ENCODE measurements around the gene TRIP12.

Gene TRIP12

GRCh38 chr2:229943770-229944449 is 22.1 kb upstream of the TRIP12 start:
- H3K4me2 ChIP-seq (ENCODE audit: low read depth, low read length) = no peak overlapping the region
- H3K4me1 ChIP-seq (ENCODE audit: low read length) = no peaks in the 10 kb centered on the region
- no peak for DNase-seq
- no peak overlapping the region for H2AFZ ChIP-seq (ENCODE audit: low read length)
- H3K36me3 ChIP-seq (replicated peaks; ENCODE audit: insufficient read depth, low read length) = no peaks in the 10 kb centered on the region
- H3F3A ChIP-seq (ENCODE audit: insufficient read depth, low read length) = no peaks in the 10 kb centered on the region
- no peaks in the 10 kb centered on the region for H4K20me1 ChIP-seq (ENCODE audit: insufficient read depth, low read length)
- no peaks in the 10 kb centered on the region for H3K27me3 ChIP-seq (replicated peaks; ENCODE audit: insufficient read depth, low read length)
- TF ChIP-seq EZH2phosphoT487 (IDR thresholded peaks at IDR 0.05; ENCODE audit: low read length) (no peak), EZH2 (optimal IDR thresholded peaks at IDR 0.05; ENCODE audit: low read depth, low read length) (no peak), CTCF (IDR thresholded peaks at IDR 0.05; ENCODE audit: low read length) (no peak)
- no peak overlapping the region for H3K27ac ChIP-seq (ENCODE audit: low read length)
- H3K79me2 ChIP-seq (ENCODE audit: low read length) = no peaks in the 10 kb centered on the region
- H3K9ac ChIP-seq (ENCODE audit: low read length) = no peak overlapping the region
- no peak overlapping the region for H3K4me3 ChIP-seq (ENCODE audit: low read length)
- H3K9me2 ChIP-seq (replicated peaks; ENCODE audit: insufficient read depth, low read length) = no peaks in the 10 kb centered on the region
- H3K9me3 ChIP-seq (replicated peaks; ENCODE audit: insufficient read depth, low read length) = no peaks in the 10 kb centered on the region

- no peaks in the 10 kb centered on the region for H3K9me3 ChIP-seq (replicated peaks; ENCODE audit: insufficient read depth, low read length)
- no peak overlapping the region for H3K4me2 ChIP-seq (ENCODE audit: low read depth, low read length)
- no peak overlapping the region for H3K4me3 ChIP-seq (ENCODE audit: low read length)
- H3K9ac ChIP-seq (ENCODE audit: low read length) = no peak overlapping the region
- no peak for TF ChIP-seq EZH2phosphoT487 (IDR thresholded peaks at IDR 0.05; ENCODE audit: low read length)
- no peak for TF ChIP-seq EZH2 (optimal IDR thresholded peaks at IDR 0.05; ENCODE audit: low read depth, low read length)
- TF ChIP-seq CTCF (IDR thresholded peaks at IDR 0.05; ENCODE audit: low read length) = no peak
- no peaks in the 10 kb centered on the region for H3F3A ChIP-seq (ENCODE audit: insufficient read depth, low read length)
- no peak overlapping the region for H2AFZ ChIP-seq (ENCODE audit: low read length)
- H3K36me3 ChIP-seq (replicated peaks; ENCODE audit: insufficient read depth, low read length) = no peaks in the 10 kb centered on the region
- no peaks in the 10 kb centered on the region for H3K9me2 ChIP-seq (replicated peaks; ENCODE audit: insufficient read depth, low read length)
- no peaks in the 10 kb centered on the region for H3K79me2 ChIP-seq (ENCODE audit: low read length)
- no peak for DNase-seq
- no peak overlapping the region for H3K27ac ChIP-seq (ENCODE audit: low read length)
- no peaks in the 10 kb centered on the region for H3K27me3 ChIP-seq (replicated peaks; ENCODE audit: insufficient read depth, low read length)
- H4K20me1 ChIP-seq (ENCODE audit: insufficient read depth, low read length) = no peaks in the 10 kb centered on the region
- H3K4me1 ChIP-seq (ENCODE audit: low read length) = no peaks in the 10 kb centered on the region
These were observed 21.4 kb upstream of the TRIP12 start for GRCh38 chr2:229943171-229943570.

- Histone ChIP-seq H2AFZ (ENCODE audit: low read length) (no peak overlapping the region), H3K9ac (ENCODE audit: low read length) (no peak overlapping the region), H3K36me3 (replicated peaks; ENCODE audit: insufficient read depth, low read length) (no peaks in the 10 kb centered on the region), H3K4me3 (ENCODE audit: low read length) (no peak overlapping the region), H3K4me1 (ENCODE audit: low read length) (no peaks in the 10 kb centered on the region), H3K27me3 (replicated peaks; ENCODE audit: insufficient read depth, low read length) (no peaks in the 10 kb centered on the region), H4K20me1 (ENCODE audit: insufficient read depth, low read length) (no peaks in the 10 kb centered on the region), H3K4me2 (ENCODE audit: low read depth, low read length) (no peak overlapping the region), H3F3A (ENCODE audit: insufficient read depth, low read length) (no peaks in the 10 kb centered on the region), H3K79me2 (ENCODE audit: low read length) (no peaks in the 10 kb centered on the region), H3K9me3 (replicated peaks; ENCODE audit: insufficient read depth, low read length) (no peaks in the 10 kb centered on the region), H3K27ac (ENCODE audit: low read length) (no peak overlapping the region), H3K9me2 (replicated peaks; ENCODE audit: insufficient read depth, low read length) (no peaks in the 10 kb centered on the region)
- TF ChIP-seq CTCF (IDR thresholded peaks at IDR 0.05; ENCODE audit: low read length) (no peak), EZH2 (optimal IDR thresholded peaks at IDR 0.05; ENCODE audit: low read depth, low read length) (no peak), EZH2phosphoT487 (IDR thresholded peaks at IDR 0.05; ENCODE audit: low read length) (no peak)
- DNase-seq = no peak
These were observed 20.9 kb upstream of the TRIP12 start for GRCh38 chr2:229942671-229943070.

Measured in MM.1S (cell line).